H9 (cell line): ENCODE results near the gene ATP1A3. TPM values are rescaled to one million over a fixed set of nuclear protein-coding genes. Genes with fewer than 3 reads are reported as not detected.

Source experiments
- DNase-seq: peaks from one replicate; pipeline ENCODE4 v3.0.0-alpha.2; 2017
- H2AFZ ChIP-seq: one replicate; pipeline ENCODE4 v1.6.1; 2013; ENCODE audit warnings: mild to moderate bottlenecking, low read length, control low read depth, moderate library complexity
- H2AK5ac ChIP-seq: 2 replicates; pipeline ENCODE4 v1.6.1; 2013; ENCODE audit warnings: low read length, control low read depth, mixed read lengths; ENCODE audit not compliant: insufficient read length
- H2BK120ac ChIP-seq: one replicate; pipeline ENCODE4 v1.6.1; 2013; ENCODE audit warnings: low read depth, mild to moderate bottlenecking, low read length, control low read depth, inconsistent platforms; ENCODE audit not compliant: poor library complexity, severe bottlenecking
- H2BK12ac ChIP-seq: 2 replicates; pipeline ENCODE4 v1.6.1; 2013; ENCODE audit warnings: low read length, control low read depth, mixed read lengths, low read depth; ENCODE audit not compliant: insufficient read length
- H2BK15ac ChIP-seq: 2 replicates; pipeline ENCODE4 v1.6.1; 2013; ENCODE audit warnings: low read depth, low read length, control low read depth
- H2BK20ac ChIP-seq: one replicate; pipeline ENCODE4 v1.6.1; 2013; ENCODE audit warnings: low read depth, mild to moderate bottlenecking, low read length, control low read depth, inconsistent platforms; ENCODE audit not compliant: poor library complexity, severe bottlenecking
- H2BK5ac ChIP-seq: 2 replicates; pipeline ENCODE4 v1.6.1; 2013; ENCODE audit warnings: low read length, control low read depth, mixed read lengths; ENCODE audit not compliant: insufficient read length
- H3K14ac ChIP-seq: 2 replicates; pipeline ENCODE4 v1.6.1; 2013; ENCODE audit warnings: low read length, control low read depth; ENCODE audit not compliant: insufficient read depth
- H3K18ac ChIP-seq: 2 replicates; pipeline ENCODE4 v1.6.1; 2013; ENCODE audit warnings: low read depth, mild to moderate bottlenecking, mixed read lengths, low read length, control low read depth; ENCODE audit not compliant: insufficient read length
- H3K23ac ChIP-seq: 2 replicates; pipeline ENCODE4 v1.6.1; 2013; ENCODE audit warnings: low read length, control low read depth, mixed read lengths, low read depth; ENCODE audit not compliant: insufficient read length
- H3K23me2 ChIP-seq: 2 replicates; pipeline ENCODE4 v1.6.1; 2013; ENCODE audit warnings: low read depth, mild to moderate bottlenecking, mixed read lengths, low read length, control low read depth; ENCODE audit not compliant: insufficient read length, poor library complexity, severe bottlenecking
- H3K27ac ChIP-seq: 2 replicates; pipeline ENCODE4 v1.5.1; 2013; ENCODE audit warnings: low read length, control low read depth, mixed read lengths, low read depth; ENCODE audit not compliant: insufficient read length
- H3K27me3 ChIP-seq: 2 replicates; pipeline ENCODE4 v1.6.1; 2013; ENCODE audit warnings: low read length, control low read depth, inconsistent platforms; ENCODE audit not compliant: insufficient read depth
- H3K4ac ChIP-seq: 2 replicates; pipeline ENCODE4 v1.6.1; 2013; ENCODE audit warnings: low read depth, mild to moderate bottlenecking, control low read depth, inconsistent platforms, low read length, moderate library complexity
- H3K4me1 ChIP-seq: 2 replicates; pipeline ENCODE4 v1.6.1; 2013; ENCODE audit warnings: low read length, control low read depth, inconsistent platforms; ENCODE audit not compliant: insufficient read depth
- H3K4me2 ChIP-seq: 2 replicates; pipeline ENCODE4 v1.6.1; 2013; ENCODE audit warnings: low read length, control low read depth, mixed read lengths; ENCODE audit not compliant: insufficient read length, insufficient read depth
- H3K56ac ChIP-seq: 2 replicates; pipeline ENCODE4 v1.6.1; 2013; ENCODE audit warnings: low read depth, mild to moderate bottlenecking, mixed read lengths, low read length, control low read depth; ENCODE audit not compliant: insufficient read length
- H3K79me1 ChIP-seq: 2 replicates; pipeline ENCODE4 v1.6.1; 2013; ENCODE audit warnings: low read depth, mild to moderate bottlenecking, moderate library complexity, low read length, control low read depth, inconsistent platforms; ENCODE audit not compliant: insufficient read depth, poor library complexity, severe bottlenecking
- H3K79me2 ChIP-seq: 2 replicates; pipeline ENCODE4 v1.6.1; 2013; ENCODE audit warnings: low read length, control low read depth, inconsistent platforms; ENCODE audit not compliant: insufficient read depth
- H3K9ac ChIP-seq: 2 replicates; pipeline ENCODE4 v1.6.1; 2013; ENCODE audit warnings: low read length, control low read depth, mixed read lengths; ENCODE audit not compliant: insufficient read length; ENCODE audit errors: extremely low read depth
- H3K9me3 ChIP-seq: one replicate; pipeline ENCODE4 v1.6.1; 2013; ENCODE audit warnings: low read depth, low read length, inconsistent platforms; ENCODE audit not compliant: control insufficient read depth
- H3T11ph ChIP-seq: one replicate; pipeline ENCODE4 v1.6.1; 2013; ENCODE audit warnings: mild to moderate bottlenecking, low read length, control low read depth, inconsistent platforms
- H4K20me1 ChIP-seq: one replicate; pipeline ENCODE4 v1.6.1; 2013; ENCODE audit not compliant: control insufficient read depth, insufficient read length, insufficient read depth
- H4K5ac ChIP-seq: 2 replicates; pipeline ENCODE4 v1.6.1; 2013; ENCODE audit warnings: low read depth, mild to moderate bottlenecking, mixed read lengths, low read length, control low read depth; ENCODE audit not compliant: insufficient read length
- H4K8ac ChIP-seq: replicated peaks from 2 replicates; pipeline ENCODE4 v1.6.1; 2013; ENCODE audit warnings: low read length, control low read depth, mixed read lengths, low read depth; ENCODE audit not compliant: insufficient read length
- H4K91ac ChIP-seq: 2 replicates; pipeline ENCODE4 v1.6.1; 2013; ENCODE audit warnings: low read depth, mild to moderate bottlenecking, moderate library complexity, mixed read lengths, low read length, control low read depth; ENCODE audit not compliant: insufficient read length
- H3K27ac Mint-ChIP-seq, 3 experiments: 2 replicates in 2 of 3; 3 replicates in 1 of 3; pipeline ENCODE4 v1.8.0; 2020 to 2021; ENCODE audit warnings: mixed read lengths in 3 of 3, mild to moderate bottlenecking in 1 of 3, moderate library complexity in 1 of 3
- H3K27me3 Mint-ChIP-seq: 2 replicates; pipeline ENCODE4 v1.8.0; 2021; ENCODE audit warnings: low read depth, mild to moderate bottlenecking, moderate library complexity, mixed read lengths
- H3K36me3 Mint-ChIP-seq, 3 experiments: 2 replicates in 2 of 3; 3 replicates in 1 of 3; pipeline ENCODE4 v1.8.0; 2020 to 2021; ENCODE audit warnings: low read depth in 3 of 3, mixed read lengths in 3 of 3; ENCODE audit not compliant: insufficient read depth in 1 of 3
- H3K4me1 Mint-ChIP-seq, 2 experiments: 2 replicates each; pipeline ENCODE4 v1.8.0; 2020; ENCODE audit warnings: mixed read lengths in 2 of 2
- H3K4me3 Mint-ChIP-seq, 2 experiments: 2 replicates in 1 of 2; 3 replicates in 1 of 2; pipeline ENCODE4 v1.8.0; 2020 to 2021; ENCODE audit warnings: mild to moderate bottlenecking in 2 of 2, mixed read lengths in 2 of 2, moderate library complexity in 1 of 2
- H3K9me3 Mint-ChIP-seq, 2 experiments: 2 replicates in 1 of 2; 3 replicates in 1 of 2; pipeline ENCODE4 v1.8.0; 2020; ENCODE audit warnings: mild to moderate bottlenecking in 2 of 2, mixed read lengths in 2 of 2, moderate library complexity in 1 of 2
- total RNA-seq: library from RNA; stranded (reverse); gene quantifications from 2 replicates; pipeline ENCODE4 v1.2.1, GENCODE V29; 2021
- TF ChIP-seq, protein P1 (sequence below): fragments of 200-600 bp; sonication (generic); conservative IDR thresholded peaks from 3 replicates; pipeline ENCODE4 v1.8.0; 2021; ENCODE audit warnings: antibody characterized with exemption, mild to moderate bottlenecking

The ATP1A3 gene
- total RNA-seq, 1 experiment from 2014 or later, result 11.6 TPM

DNA sequence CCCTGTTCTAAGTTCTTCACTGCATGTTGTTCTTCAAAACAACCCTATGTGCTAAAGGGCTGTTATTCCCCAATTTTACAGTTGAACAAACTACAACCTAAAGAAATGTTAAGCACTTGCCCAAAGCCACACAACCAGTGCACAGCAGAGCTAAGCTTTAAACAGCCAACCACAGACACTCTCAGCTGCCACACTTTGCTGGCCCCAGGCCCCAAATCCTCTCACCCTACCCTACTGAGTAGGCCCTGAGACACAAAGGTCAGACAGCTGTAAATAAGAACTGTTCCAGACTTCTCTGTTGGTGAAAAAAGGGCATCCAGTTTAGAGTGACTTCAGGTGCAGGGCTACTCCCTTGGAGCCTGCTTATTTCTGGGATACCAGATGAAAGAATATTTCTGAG is 46.0 kb upstream of the ATP1A3 start:
- H3K56ac ChIP-seq, result no peak overlapping the region
- no peak overlapping the region for H3K23ac ChIP-seq
- peaks cover 33 to 72% (median 60%) of the 10 kb centered on the region in 3 experiments for H3K36me3 Mint-ChIP-seq
- H3K9ac ChIP-seq, result no peak overlapping the region
- H2BK120ac ChIP-seq, result no peak overlapping the region
- H2AK5ac ChIP-seq, result no peak overlapping the region
- no peaks in the 10 kb centered on the region for H3K9me3 Mint-ChIP-seq
- H4K5ac ChIP-seq, result no peak overlapping the region
- no peak overlapping the region for H2AFZ ChIP-seq
- H3K4me2 ChIP-seq, result no peak overlapping the region
- H3K4me1 Mint-ChIP-seq, result peaks cover 2% of the 10 kb centered on the region in 2 experiments; a peak in 3 of 4 replicates
- TF ChIP-seq, protein P1, sequence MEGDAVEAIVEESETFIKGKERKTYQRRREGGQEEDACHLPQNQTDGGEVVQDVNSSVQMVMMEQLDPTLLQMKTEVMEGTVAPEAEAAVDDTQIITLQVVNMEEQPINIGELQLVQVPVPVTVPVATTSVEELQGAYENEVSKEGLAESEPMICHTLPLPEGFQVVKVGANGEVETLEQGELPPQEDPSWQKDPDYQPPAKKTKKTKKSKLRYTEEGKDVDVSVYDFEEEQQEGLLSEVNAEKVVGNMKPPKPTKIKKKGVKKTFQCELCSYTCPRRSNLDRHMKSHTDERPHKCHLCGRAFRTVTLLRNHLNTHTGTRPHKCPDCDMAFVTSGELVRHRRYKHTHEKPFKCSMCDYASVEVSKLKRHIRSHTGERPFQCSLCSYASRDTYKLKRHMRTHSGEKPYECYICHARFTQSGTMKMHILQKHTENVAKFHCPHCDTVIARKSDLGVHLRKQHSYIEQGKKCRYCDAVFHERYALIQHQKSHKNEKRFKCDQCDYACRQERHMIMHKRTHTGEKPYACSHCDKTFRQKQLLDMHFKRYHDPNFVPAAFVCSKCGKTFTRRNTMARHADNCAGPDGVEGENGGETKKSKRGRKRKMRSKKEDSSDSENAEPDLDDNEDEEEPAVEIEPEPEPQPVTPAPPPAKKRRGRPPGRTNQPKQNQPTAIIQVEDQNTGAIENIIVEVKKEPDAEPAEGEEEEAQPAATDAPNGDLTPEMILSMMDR, result no peak
- H3K14ac ChIP-seq, result no peak overlapping the region
- no peaks in the 10 kb centered on the region for H3K79me1 ChIP-seq
- no peak overlapping the region for H3K4ac ChIP-seq
- H4K20me1 ChIP-seq, result no peaks in the 10 kb centered on the region
- H3K4me1 ChIP-seq, result no peaks in the 10 kb centered on the region
- no peak overlapping the region for H4K91ac ChIP-seq
- H2BK15ac ChIP-seq, result no peak overlapping the region
- no peak overlapping the region for H2BK20ac ChIP-seq
- H3K79me2 ChIP-seq, result no peaks in the 10 kb centered on the region
- H4K8ac ChIP-seq, result no peak overlapping the region
- no peak overlapping the region for H2BK5ac ChIP-seq
- DNase-seq, result no peak
- H3K27me3 Mint-ChIP-seq, result no peaks in the 10 kb centered on the region
- H3T11ph ChIP-seq, result no peak overlapping the region
- no peak overlapping the region for H2BK12ac ChIP-seq
- no peak overlapping the region for H3K18ac ChIP-seq
- H3K27ac ChIP-seq, result no peak overlapping the region
- no peaks in the 10 kb centered on the region for H3K9me3 ChIP-seq
- no peak overlapping the region for H3K27ac Mint-ChIP-seq
- H3K27me3 ChIP-seq, result no peaks in the 10 kb centered on the region
- no peaks in the 10 kb centered on the region for H3K23me2 ChIP-seq
- H3K4me3 Mint-ChIP-seq, result no peak overlapping the region
